Medulla oblongata (tissue), 1 donor: ENCODE measurements around the gene KCNH8.
"Not testable (repeated sequence)": the region's sequence is repeated elsewhere in the genome, so short reads cannot be mapped to it uniquely, and the experiment has no call there.

Source experiments
- DNase-seq: peaks from one replicate; pipeline ENCODE4 v3.0.0-alpha.2; 2015; ENCODE audit errors: extremely low spot score

KCNH8 gene

GRCh38 chr3:19147905-19148767, at the start of gene KCNH8:
Gene KCNH8, plus strand, starts transcription at chr3:19148510. Its CDS starts 210 bp downstream, at chr3:19148720.
- DNase-seq = peak; percentile 68

GRCh38 chr3:19102654-19103290, 45.5 kb upstream of the KCNH8 start:
- DNase-seq = not testable (repeated sequence)

GRCh38 chr3:19103510-19103909, 44.8 kb upstream of the KCNH8 start:
- no peak for DNase-seq

- no peak for DNase-seq
Measured at GRCh38 chr3:19104459-19104858, 43.9 kb upstream of the KCNH8 start.

DNA sequence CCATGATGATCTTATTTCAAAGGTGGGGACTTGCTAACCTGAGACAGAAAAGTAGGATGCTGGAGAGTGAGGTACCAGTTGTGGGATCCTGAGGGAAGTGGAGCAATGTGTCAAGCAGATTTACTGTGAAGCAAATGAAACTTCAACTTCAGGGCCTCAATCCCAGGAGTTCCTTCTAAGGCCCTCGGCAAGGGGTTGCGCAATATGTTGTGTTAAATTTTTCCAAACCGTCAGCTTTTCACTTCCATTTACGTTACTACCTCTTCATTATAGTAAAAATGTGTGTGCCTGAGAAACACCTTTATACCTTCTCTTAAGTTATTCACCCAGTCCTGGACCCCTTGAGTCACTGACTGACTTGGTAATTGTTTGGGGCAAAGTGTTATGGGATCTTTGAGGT, 42.5 kb upstream of the KCNH8 start:
- DNase-seq = no peak

GRCh38 chr3:19106307-19106706, 42.0 kb upstream of the KCNH8 start:
- DNase-seq = no peak

DNA sequence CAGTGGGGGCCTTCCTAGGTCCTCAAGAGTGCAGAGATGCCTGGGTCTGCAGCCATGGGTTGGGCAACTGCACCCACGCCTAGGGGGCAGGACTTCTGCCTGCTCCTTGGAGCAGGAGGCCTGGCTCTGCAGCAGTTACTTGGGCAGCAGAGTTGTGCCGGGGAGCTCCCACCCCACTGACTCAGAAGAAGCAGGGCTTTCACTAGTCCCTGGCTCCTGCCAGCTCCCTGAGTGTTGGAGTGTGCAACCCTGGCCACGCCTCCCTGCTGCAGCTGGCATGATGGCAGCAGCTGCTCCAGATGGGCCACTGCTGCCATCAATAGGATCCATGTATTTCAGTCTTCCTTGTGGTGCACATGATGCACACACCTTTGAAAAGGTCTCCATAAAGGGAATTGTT, 40.6 kb upstream of the KCNH8 start:
- no peak for DNase-seq

GRCh38 chr3:19110335-19110895, 37.9 kb upstream of the KCNH8 start:
- no peak for DNase-seq

- DNase-seq = no peak
Measured at GRCh38 chr3:19114461-19114860, 33.8 kb upstream of the KCNH8 start.

DNA sequence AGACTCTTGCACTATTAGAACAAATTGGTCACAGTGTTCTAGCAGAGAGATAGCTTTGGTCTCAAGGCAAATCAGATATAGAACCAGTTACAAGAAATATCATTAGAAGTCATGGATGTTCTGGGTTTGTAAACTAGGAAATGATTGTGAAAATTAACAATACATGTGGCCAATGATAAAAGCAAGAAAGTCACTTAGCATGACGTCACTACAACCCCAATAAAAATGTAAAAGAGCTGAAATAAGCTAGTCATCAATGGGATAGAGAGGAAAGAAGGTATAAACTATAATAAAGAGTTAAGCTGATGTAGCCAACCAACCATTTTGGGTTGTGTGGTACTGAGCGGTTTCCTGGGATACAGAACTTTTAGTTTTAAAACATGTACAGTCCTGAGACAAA, 32.1 kb upstream of the KCNH8 start:
- no peak for DNase-seq

DNA sequence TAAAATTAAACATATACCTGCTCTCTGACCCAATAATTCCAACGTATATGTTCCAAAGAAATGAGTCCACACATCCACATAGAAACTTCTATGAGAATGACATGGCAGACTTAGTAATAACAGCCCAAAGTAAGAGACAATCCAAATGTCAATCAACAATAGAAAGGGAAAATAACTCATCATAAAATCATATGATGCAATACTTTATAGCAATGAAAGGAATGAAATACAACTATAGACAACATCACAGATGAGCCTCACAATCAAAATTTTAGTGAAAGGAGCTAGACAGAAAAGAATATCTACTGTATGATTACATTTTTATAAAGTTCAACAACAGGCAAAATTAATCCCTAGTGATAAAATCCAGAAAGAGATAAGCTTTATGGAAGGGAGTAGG, 23.6 kb upstream of the KCNH8 start:
- no peak for DNase-seq

DNA sequence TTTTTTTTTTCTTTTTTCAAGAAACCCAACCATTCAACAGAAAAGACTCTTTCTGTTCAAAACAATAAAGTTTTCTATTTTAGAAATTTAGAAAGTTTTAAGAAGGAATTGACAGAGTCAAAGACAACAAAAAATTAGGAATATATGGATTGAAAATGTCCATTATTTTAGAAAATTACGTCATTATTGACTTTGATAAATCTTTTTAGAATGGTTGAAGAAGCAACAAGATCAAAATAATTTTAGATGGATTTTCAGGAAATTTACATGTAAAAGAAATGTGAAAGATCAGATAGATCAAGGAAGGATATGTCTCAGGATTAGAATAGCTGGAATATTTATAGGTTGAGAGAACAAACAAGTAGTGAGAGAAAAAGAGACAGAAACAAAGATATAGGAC, 8.4 kb upstream of the KCNH8 start:
- no peak for DNase-seq

- DNase-seq = peak; percentile 84
Measured at GRCh38 chr3:19146685-19147650, 1.3 kb upstream of the KCNH8 start.

DNA sequence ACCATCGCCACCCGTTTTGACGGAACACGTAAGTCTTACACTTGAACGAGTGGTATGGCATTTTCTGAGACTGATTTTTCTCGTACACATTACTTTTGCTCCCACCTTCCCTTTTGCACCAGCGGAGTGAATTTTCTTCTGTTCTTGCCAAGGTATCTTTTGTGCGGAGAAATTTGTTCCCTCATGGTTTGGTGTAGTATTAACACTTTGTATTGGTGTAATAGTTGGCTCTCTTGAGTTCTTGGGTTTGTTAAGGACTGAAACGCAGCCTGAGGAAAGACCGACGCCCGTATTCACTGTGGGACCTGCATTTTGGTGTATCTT, 420 bp downstream of the KCNH8 start:
- DNase-seq = peak; percentile 28

GRCh38 chr3:19149368-19149767, 1.1 kb downstream of the KCNH8 start:
- peak; percentile 67 for DNase-seq

- no peak for DNase-seq
Measured at GRCh38 chr3:19151171-19151570, 2.9 kb downstream of the KCNH8 start.

DNA sequence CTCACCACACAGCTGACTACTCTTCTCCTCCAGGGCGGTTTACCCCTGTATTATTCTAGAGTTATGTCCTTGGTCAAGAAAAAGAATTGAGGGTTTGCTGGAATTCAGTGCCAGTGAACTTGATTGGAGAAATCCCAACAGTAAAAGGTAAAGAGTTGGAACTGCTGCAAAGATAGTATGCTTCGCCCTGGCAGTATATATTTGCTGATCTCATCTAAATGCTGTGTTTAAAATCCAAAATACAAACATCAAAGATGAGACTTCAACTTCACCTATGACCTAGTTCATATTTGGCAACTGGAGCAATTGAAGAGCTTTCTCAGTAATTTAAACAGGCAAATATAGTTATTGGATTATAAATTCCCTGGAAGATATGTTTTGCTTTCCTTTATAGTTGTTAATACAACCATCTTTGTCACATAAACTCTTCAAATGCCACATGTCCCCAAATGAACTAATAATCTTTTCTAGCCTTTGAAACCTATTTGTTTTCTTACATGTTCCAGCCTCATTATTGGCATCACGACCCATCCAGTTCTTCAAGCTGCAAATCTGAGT, 6.5 kb downstream of the KCNH8 start:
- DNase-seq = no peak

GRCh38 chr3:19155375-19155774, 7.1 kb downstream of the KCNH8 start:
- peak; percentile 66 for DNase-seq

GRCh38 chr3:19159966-19160635, 11.8 kb downstream of the KCNH8 start:
- no peak for DNase-seq

- DNase-seq = no peak
Measured at GRCh38 chr3:19165654-19166053, 17.3 kb downstream of the KCNH8 start.

GRCh38 chr3:19171794-19172193, 23.5 kb downstream of the KCNH8 start:
- peak; percentile 51 for DNase-seq
